COLO668 (cell line): Measurements from ENCODE around the gene ZNF300.
A peak's percentile ranks its signal among the peaks of the same experiment; 100 is the strongest.
"Not testable (repeated sequence)": the region's sequence is repeated elsewhere in the genome, so short reads cannot be mapped to it uniquely, and the experiment has no call there.

Experiments
- DNase-seq: peaks from one replicate; lab custom pipeline; 2025; ENCODE audit not compliant: unreplicated experiment; lab: John Stamatoyannopoulos, UW

Gene ZNF300

DNA sequence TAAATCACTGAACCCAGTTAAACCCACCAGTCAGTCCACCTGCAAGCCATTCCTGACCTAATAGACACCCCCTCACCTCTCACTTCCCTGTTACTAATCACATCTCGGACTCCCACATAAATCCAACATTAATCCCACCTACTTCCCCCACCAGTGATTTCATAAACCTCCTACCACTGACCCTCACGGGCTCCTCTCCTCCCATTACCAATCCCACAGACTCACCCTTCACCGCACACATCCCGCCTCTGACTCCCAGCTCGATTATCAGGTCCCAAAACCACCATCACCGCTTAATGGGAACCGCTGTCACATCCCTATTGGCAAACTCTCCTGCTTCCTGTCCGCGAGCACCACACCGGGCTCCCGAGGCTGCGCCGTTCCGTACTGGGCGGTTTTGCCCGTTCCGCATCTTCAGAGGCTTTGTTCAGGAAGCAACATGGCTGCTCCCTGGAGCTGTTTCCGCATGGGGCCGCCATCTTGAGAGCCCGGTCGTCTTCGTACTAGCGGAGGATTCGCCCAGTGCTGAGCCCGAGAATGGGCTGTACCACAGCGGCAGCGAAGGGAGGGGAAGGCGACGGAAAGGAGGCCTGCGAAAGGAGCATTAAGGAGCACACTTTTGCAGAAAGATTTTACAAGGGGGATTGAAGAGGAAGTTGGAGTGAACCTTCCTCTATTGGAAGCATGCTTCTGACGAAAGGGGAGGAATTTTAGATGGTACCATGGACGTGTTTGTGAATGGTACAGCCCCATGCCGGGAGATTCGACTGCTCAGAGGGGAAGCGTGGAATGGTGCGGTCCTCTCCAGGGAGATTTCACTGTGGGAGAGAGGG is at the start of gene ZNF300:
Gene ZNF300 (minus strand): TSS at position 502 of the 833 bp plus-strand sequence. CDS start 1,825 bp downstream, outside the sequence.
- DNase-seq, result no peak

DNA sequence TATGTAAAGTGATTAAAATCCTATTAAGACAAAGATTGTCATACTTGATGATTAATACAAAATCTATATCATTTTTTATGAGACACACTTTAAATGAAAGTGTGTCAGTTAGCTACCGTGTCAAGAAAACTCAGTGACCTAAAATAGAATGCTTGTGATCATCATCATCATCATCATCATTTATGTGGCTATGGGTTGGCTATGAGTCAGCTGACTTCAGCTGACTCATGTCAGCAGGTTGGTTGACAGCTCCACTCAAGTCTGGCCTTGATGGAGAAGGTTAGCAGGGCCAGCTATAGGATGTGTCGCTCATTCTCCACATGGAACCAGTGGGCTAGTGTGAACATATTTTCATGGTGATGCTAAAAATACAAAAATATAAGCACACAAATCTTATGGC is 43.8 kb upstream of the ZNF300 start:
- DNase-seq, result no peak

DNA sequence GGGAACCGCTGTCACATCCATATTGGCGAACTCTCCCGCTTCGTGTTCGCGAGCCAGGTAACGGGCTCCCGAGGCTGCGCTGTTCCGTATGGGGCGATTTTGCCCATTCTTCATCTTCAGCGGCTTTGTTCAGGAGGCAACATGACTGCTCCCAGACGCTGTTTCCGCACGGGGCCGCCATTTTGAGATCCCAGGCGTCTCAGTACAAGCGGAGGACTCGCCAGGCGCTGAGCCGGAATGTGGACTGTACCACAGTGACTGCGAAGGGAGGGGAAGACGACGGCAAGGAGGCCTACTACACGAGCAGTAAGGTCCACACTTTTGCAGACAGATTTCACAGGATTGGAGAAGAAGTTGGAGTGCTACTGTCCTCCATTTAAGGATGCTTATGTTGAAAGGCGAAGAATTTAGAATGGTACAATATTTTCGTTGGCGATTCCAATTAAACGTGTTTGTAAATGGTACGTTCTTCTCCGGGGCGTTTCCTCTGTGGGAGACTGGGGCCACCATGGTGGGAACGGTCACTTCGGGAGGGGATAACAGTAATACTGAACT is 41.6 kb upstream of the ZNF300 start:
- DNase-seq, result no peak

DNA sequence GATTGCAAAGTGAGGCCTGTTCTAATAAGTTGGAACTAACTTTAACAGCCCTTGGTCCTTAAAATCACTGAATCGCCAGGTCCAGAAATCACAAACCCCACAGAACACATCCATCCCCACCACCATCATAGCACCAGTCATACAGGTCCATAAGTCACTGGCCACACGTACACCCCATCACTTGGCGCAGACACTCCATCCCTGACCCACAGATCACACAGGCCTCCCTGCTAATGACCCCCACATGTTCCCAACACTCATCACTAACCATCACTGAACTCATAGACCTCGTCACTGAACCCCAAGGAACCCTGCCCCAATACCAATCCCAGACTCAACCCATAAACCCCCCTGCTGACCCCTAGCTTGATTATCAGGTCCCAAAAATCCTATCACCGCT is 41.2 kb upstream of the ZNF300 start:
- no peak for DNase-seq

DNA sequence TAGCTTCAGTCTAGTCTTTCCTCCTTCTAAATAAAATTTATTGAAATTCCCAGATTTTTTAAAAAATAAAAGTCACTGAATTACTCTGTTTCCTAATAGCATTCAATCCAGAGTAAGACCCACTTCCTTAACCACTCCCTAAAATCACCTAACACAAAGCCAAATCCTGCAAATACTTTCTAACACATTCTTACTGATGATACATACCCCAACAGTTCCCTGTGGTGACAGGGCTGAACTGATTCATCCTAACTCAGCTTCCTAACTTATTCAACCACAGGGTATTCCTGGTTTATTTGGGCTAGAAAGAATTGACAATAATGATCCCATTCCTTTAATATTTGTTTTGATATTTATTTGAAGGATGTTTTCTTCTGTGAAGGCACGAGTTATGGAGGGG is 40.7 kb upstream of the ZNF300 start:
- DNase-seq, result no peak

DNA sequence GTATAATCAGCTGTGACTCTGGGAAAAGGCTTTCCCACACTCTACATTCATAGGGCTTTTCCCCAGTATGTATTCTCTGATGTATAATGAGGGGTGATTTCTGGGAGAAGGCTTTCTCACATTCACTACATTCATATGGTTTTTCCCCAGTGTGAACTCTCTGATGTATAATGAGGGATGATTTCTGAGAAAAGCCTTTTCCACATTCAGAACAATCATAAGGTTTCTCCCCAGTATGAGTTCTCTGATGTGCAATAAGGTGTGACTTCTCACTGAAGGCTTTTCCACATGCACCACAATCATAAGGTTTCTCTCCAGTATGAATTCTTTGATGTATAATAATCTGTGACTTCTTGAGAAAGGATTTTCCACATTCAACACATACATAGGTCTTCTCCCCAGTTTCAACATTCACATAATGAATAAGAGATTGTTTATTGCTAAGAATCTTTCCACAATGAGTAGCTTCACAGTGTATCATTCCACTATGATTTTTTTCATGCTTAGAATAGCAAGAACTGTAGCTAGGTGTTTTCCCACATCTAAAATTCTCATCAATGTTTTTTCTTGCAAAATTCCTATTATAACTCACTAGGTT is 26.7 kb upstream of the ZNF300 start:
- DNase-seq, result no peak

DNA sequence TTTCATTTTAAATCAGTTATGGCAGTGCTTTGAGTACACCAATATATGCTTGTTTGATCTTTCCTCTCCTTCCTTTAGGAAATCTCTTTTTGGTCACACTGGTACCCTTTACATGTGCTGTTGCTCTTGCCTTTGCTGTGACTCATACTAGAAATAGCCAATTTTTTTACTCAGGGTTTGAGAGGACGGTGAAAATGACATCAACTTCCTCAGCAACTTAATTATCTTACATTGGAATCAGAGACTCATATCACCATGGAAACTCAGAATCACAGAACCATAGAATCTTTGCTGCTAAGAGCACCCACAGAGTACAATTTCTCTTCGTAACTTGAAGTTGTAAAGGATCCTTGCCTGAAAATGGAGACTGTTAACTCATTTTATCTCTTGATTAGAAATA is 13.8 kb upstream of the ZNF300 start:
- no peak for DNase-seq

DNA sequence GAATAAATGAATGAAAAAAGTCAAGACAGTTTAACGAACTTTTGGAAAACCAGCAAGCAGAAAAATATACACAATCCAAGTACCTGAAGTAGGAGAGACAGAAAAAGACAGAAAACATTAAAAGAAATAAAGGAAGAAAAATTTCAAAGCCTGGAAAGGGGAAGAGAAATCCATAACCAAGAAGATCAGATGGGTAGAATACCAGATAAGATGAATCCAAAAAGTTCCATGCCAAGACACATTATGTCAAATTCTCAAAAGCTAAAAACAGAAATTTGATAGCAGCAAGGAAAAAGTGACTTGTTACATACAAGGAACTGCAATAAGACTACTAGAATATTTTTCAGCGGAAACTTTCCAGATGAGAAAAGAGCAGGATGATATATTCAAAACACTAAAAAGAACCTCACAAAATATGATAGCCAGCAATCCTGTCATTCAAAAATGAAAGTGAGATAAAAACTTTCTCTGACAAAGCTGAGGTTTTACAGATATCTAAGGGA is 7.6 kb upstream of the ZNF300 start:
- DNase-seq, result no peak

DNA sequence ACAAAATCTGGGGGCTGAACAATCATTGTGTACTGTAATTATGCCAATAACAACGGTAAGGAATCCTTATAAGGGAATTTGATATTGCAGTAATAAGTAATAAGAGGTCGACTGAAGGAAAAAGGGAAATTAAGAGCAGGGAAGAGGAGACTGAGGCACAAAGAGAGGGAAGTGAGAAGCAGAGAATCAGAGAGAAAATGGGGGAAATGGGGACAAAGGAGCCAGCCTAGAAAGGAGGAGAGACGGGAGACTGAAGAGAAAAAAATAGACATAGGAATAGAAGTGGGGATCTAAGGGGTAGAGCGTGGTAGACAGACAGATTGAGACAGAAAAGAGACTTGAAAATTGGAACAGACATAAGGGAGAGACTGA is 518 bp upstream of the ZNF300 start:
- no peak for DNase-seq

DNA sequence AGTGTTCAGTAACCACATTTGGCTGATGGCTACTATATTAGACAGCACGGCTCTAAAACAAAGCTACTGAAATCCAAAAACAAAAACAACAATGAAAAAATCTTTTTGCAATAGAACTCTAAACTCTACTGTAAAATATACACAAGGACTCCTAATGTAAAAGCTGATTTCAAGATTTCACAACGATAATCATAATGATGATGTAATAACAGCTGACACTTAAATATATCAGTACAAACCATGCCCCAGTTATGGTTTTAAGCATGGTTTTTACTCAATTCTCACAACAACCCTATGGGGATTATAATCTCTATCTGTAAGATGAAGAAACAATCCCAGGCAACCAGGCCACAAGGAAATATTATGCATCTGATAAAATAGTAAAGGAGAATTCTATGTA is 3.3 kb downstream of the ZNF300 start:
- no peak for DNase-seq

DNA sequence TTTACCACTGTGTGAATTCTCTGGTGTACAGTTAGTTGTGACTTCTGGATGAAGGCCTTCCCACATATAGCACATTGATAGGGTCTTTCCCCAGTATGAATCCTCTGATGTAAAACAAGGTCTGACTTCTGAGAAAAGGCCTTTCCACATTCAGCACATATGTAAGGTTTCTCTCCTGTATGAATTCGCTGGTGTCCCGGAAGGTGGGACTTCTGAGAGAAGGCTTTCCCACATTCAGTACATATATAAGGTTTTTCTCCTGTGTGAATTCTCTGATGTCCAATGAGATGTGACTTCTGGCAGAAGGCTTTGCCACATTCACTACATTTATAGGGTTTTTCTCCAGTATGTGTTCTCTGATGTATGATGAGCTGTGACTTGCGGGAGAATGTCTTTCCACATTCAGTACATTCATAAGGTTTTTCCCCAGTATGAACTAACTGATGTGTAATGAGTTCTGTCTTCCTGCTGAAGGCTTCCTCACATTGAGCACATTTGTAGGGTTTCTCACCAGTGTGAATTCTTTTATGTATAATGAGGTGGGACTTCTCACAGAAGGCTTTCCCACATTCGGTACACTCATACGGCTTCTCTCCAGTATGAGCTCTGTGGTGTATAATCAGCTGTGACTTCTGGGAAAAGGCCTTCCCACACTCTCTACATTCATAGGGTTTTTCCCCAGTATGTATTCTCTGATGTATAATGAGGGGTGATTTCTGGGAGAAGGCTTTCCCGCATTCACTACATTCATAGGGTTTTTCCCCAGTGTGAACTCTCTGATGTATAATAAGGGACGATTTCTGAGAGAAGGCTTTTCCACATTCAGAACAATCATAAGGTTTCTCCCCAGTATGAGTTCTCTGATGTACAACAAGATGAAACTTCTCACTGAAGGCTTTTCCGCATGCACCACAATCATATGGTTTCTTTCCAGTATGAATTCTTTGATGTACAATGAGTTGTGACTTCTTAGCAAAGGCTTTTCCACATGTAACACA is 9.1 kb downstream of the ZNF300 start:
- no peak for DNase-seq

DNA sequence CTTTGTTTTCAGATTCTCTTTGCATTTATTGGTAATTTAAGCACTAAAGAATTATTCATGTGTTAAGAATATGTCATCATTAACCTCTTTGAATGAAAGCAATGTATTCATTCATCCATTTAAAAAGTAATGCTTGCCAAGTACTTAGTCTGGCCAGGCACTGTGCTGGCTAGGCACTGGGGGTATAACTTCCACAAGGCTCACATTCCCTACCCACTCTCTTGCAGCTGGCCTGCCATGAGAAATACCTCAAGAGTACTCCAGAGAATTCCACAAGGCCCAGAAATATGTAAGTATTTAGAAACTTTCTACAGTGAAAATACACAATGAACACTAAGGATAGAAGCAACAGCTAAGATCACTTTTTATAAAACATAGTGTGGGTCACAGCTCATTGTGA is 25.4 kb downstream of the ZNF300 start:
- DNase-seq, result no peak

DNA sequence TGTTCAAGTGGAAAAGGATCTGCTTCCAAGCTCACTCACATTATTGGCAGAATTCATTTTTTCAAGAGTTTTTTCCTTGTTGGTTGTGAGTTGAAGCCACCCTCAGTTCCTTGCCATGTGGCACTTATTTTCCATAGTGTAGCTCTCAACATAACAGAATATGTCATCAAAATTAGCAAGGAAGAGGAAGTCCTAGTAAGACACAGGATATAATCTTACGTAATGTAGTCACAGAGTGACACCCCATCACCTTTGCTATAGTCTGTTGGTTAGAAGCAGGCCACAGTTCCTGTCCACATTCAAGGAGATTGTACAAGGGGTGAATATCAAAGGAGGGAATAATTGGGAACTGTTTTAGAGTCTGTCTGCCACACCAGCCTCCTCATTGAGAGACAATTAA is 42.7 kb downstream of the ZNF300 start:
- DNase-seq, result no peak

DNA sequence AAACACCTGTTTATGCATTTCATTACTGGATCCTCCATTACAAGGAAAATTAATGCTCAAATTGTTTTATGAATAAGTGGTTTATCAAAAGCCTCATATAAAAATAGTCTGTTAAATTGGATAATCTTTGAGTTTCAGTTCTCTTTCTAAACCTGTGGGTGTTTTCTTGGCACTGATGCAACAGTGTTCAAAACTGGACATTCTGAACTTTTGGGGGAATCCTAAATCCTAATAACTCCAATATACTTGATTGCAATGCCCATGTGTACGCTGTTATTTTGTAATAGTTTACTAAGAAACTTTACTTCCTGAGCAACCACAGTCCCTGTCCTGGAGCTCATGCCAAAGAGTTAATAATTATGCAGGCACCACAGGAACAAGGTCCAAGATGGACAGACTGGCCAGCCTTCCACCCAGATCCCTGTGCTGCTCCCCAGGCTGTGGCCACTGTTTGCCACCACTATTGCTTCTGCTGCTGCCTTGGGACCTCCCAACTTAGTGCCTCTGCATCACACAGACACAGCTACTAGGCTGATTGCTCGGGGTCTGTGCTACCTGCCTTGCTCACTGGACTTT is 44.4 kb downstream of the ZNF300 start:
- DNase-seq, result no peak

DNA sequence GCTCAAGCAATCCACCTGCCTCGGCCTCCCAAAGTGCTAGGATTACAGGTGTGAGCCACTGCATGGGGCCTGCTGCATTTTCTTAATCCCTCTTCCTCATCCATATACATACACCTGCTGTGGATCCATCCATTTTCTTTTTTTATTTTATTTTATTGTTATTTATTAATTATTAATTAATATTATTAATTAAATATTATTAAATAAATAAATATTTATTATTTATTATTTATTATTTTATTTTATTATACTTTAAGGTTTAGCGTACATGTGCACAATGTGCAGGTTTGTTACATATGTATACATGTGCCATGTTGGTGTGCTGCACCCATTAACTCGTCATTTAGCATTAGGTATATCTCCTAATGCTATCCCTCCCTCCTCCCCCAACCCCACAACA is 48.1 kb downstream of the ZNF300 start:
- DNase-seq, result not testable (repeated sequence)

DNA sequence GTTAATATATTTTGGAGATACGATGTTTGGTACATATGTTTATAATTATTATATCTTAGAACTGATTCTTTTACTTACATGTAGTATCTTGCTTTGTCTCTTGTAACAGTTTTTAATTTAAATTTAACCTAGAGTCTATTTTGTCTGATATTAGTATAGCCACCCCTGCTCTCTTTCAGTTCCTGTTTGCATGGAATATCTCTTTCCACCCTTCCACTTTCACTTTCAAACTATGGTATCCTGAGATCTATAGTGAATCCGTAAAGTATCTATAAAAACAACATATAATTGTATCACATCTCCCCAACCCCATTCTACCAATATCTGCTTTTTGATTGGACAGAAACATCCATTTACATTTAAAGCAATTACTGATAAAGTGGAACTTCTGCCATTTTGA is 51.2 kb downstream of the ZNF300 start:
- no peak for DNase-seq

DNA sequence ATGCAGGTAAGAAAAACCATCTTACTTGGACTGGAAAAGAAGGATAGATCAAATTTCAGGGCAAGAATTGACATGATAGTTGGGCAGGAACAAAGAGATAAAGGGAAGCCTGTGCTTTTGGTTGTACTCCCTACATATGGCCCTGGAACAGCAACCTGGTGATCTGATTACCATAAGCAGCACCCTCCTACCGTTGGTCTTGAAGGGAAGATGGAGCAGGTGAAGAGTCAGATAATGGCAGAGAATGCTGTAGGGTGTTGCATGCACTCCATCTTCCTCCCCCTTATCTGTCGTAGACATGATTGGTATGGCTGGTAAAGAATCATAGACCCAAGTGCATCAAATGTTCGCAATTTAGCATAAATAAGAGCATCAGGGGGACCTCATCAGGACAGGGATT is 53.7 kb downstream of the ZNF300 start:
- DNase-seq, result no peak

DNA sequence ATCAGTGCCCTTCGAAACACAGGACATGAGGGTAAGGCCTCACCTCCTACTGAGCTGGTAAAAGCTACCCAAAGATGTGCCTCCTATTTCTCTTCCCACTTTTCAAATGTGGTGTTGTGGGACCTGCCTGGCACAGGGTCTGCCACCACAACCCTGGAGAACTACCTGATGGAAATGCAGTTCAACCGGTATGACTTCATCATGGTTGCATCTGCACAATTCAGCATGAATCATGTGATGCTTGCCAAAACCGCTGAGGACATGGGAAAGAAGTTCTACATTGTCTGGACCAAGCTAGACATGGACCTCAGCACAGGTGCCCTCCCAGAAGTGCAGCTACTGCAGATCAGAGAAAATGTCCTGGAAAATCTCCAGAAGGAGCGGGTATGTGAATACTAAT is 56.5 kb downstream of the ZNF300 start:
- DNase-seq, result no peak

DNA sequence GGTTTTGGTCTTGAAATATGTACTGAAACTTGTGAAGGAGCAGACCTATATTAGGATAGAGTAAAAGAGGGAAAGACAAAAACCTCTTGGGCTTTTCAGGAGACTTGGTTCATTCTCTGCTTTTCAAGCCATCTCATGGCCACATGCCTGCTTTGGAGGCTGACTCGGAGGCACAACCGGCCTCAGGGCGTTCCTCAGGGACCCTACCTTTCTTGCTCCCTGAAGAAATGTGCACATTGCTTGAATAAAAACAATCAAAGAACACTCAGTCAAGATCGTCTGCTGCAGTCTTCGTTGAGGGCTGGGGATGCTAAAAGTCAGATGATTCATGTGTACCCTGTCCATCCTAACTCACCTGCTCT is 57.5 kb downstream of the ZNF300 start:
- no peak for DNase-seq

DNA sequence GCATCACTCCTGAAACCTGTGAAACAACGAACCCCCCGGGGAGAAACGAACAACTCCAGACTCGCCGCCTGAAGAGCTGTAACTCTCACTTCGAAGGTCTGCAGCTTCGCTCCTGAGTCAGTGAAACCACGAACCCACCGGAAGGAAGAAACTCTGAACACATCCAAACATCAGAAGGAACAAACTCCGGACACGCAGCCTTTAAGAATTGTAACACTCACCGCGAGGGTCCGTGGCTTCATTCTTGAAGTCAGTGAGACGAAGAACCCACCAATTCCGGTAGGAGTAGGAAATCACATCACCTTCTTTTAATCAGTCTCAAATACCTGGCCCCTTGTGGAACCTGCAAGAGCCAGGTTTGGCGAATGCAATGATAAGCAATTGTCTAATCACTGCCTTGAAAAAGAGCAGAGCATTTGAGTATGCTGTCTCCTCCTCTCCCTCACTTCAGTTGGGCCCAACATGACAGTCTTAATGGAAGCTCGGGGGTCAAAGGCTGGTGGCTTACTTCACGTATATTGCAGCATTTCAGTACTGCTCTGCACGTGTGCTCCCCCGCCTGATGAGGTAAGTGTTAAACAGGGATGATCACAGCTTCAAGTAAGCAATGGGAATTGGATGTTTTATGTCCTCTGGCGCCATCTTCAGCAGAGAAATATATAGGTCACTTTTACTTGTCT is 58.0 kb downstream of the ZNF300 start:
- DNase-seq, result peak; percentile 24
